Rectal smooth muscle tissue (tissue), 1 donor: Measurements from ENCODE around the gene RMI1.
"Not testable (repeated sequence)": the region's sequence is repeated elsewhere in the genome, so short reads cannot be mapped to it uniquely, and the experiment has no call there.

Experiments
- H3K27ac ChIP-seq: one replicate; pipeline ENCODE4 v1.7.0; 2013; ENCODE audit warnings: low read depth, low read length, inconsistent platforms
- H3K27me3 ChIP-seq: one replicate; pipeline ENCODE4 v1.7.0; 2013; ENCODE audit warnings: low read length; ENCODE audit not compliant: control insufficient read depth, insufficient read depth
- H3K36me3 ChIP-seq: one replicate; pipeline ENCODE4 v1.7.0; 2013; ENCODE audit warnings: low read length; ENCODE audit not compliant: control insufficient read depth, insufficient read depth
- H3K4me1 ChIP-seq: one replicate; pipeline ENCODE4 v1.7.0; 2013; ENCODE audit warnings: low read length; ENCODE audit not compliant: control insufficient read depth, insufficient read depth
- H3K4me3 ChIP-seq: one replicate; pipeline ENCODE4 v1.7.0; 2013; ENCODE audit warnings: low read length
- H3K9ac ChIP-seq: one replicate; pipeline ENCODE4 v1.7.0; 2013; ENCODE audit warnings: low read length

RMI1 gene

GRCh38 chr9:83996126-83996525 is 15.5 kb downstream of the RMI1 start:
- no peak overlapping the region for H3K4me3 ChIP-seq
- H3K27ac ChIP-seq: no peak overlapping the region
- no peaks in the 10 kb centered on the region for H3K36me3 ChIP-seq
- no peaks in the 10 kb centered on the region for H3K27me3 ChIP-seq
- no peak overlapping the region for H3K9ac ChIP-seq
- no peaks in the 10 kb centered on the region for H3K4me1 ChIP-seq

- no peaks in the 10 kb centered on the region for H3K4me1 ChIP-seq
- no peaks in the 10 kb centered on the region for H3K36me3 ChIP-seq
- no peak overlapping the region for H3K4me3 ChIP-seq
- H3K9ac ChIP-seq: no peak overlapping the region
- no peak overlapping the region for H3K27ac ChIP-seq
- H3K27me3 ChIP-seq: no peaks in the 10 kb centered on the region
Measured at GRCh38 chr9:83999141-83999918, 18.7 kb downstream of the RMI1 start.

- Histone ChIP-seq H3K4me1 (no peaks in the 10 kb centered on the region), H3K27ac (no peak overlapping the region), H3K9ac (no peak overlapping the region), H3K4me3 (no peak overlapping the region), H3K36me3 (no peaks in the 10 kb centered on the region), H3K27me3 (no peaks in the 10 kb centered on the region)
Measured at GRCh38 chr9:84000186-84000585, 19.6 kb downstream of the RMI1 start.

GRCh38 chr9:84001621-84002020 is 21.0 kb downstream of the RMI1 start:
- H3K9ac ChIP-seq: no peak overlapping the region
- no peaks in the 10 kb centered on the region for H3K36me3 ChIP-seq
- no peak overlapping the region for H3K27ac ChIP-seq
- H3K4me1 ChIP-seq: no peaks in the 10 kb centered on the region
- no peak overlapping the region for H3K4me3 ChIP-seq
- no peaks in the 10 kb centered on the region for H3K27me3 ChIP-seq

- Histone ChIP-seq H3K27me3 (no peaks in the 10 kb centered on the region), H3K9ac (no peak overlapping the region), H3K36me3 (no peaks in the 10 kb centered on the region), H3K4me3 (no peak overlapping the region), H3K4me1 (no peaks in the 10 kb centered on the region), H3K27ac (no peak overlapping the region)
Measured at GRCh38 chr9:84002344-84002743, 21.7 kb downstream of the RMI1 start.

- no peaks in the 10 kb centered on the region for H3K36me3 ChIP-seq
- H3K27me3 ChIP-seq: no peaks in the 10 kb centered on the region
- no peaks in the 10 kb centered on the region for H3K4me1 ChIP-seq
- H3K4me3 ChIP-seq: no peak overlapping the region
- no peak overlapping the region for H3K9ac ChIP-seq
- H3K27ac ChIP-seq: no peak overlapping the region
Measured at GRCh38 chr9:84003246-84003645, 22.6 kb downstream of the RMI1 start.

GRCh38 chr9:84007662-84008061 is 27.1 kb downstream of the RMI1 start:
- no peaks in the 10 kb centered on the region for H3K36me3 ChIP-seq
- H3K9ac ChIP-seq: no peak overlapping the region
- H3K27ac ChIP-seq: no peak overlapping the region
- no peaks in the 10 kb centered on the region for H3K27me3 ChIP-seq
- no peaks in the 10 kb centered on the region for H3K4me1 ChIP-seq
- H3K4me3 ChIP-seq: no peak overlapping the region

- Histone ChIP-seq H3K27me3 (no peaks in the 10 kb centered on the region), H3K4me1 (no peaks in the 10 kb centered on the region), H3K4me3 (no peak overlapping the region), H3K9ac (no peak overlapping the region), H3K27ac (no peak overlapping the region), H3K36me3 (no peaks in the 10 kb centered on the region)
Measured at GRCh38 chr9:84024041-84024575, 43.5 kb downstream of the RMI1 start.

GRCh38 chr9:84027201-84027600 is 46.6 kb downstream of the RMI1 start:
- Histone ChIP-seq H3K27me3 (no peaks in the 10 kb centered on the region), H3K9ac (no peak overlapping the region), H3K27ac (no peak overlapping the region), H3K4me3 (no peak overlapping the region), H3K4me1 (no peaks in the 10 kb centered on the region), H3K36me3 (no peaks in the 10 kb centered on the region)

- no peak overlapping the region for H3K9ac ChIP-seq
- H3K4me3 ChIP-seq: no peak overlapping the region
- no peaks in the 10 kb centered on the region for H3K27me3 ChIP-seq
- H3K27ac ChIP-seq: no peak overlapping the region
- no peaks in the 10 kb centered on the region for H3K36me3 ChIP-seq
- no peaks in the 10 kb centered on the region for H3K4me1 ChIP-seq
Measured at GRCh38 chr9:84031534-84031933, 50.9 kb downstream of the RMI1 start.

GRCh38 chr9:84041857-84042256 is 61.3 kb downstream of the RMI1 start:
- H3K4me1 ChIP-seq, H3K27me3 ChIP-seq, H3K27ac ChIP-seq, H3K4me3 ChIP-seq, H3K9ac ChIP-seq, H3K36me3 ChIP-seq: not testable (repeated sequence)

- no peak overlapping the region for H3K9ac ChIP-seq
- H3K4me1 ChIP-seq: no peaks in the 10 kb centered on the region
- H3K4me3 ChIP-seq: no peak overlapping the region
- no peaks in the 10 kb centered on the region for H3K27me3 ChIP-seq
- H3K36me3 ChIP-seq: no peaks in the 10 kb centered on the region
- no peak overlapping the region for H3K27ac ChIP-seq
Measured at GRCh38 chr9:84045481-84046097, 65.0 kb downstream of the RMI1 start.
